Mesothelial cell of epicardium (in vitro differentiated cells): Measurements from ENCODE around the gene PHACTR3. TPM values are rescaled to one million over a fixed set of nuclear protein-coding genes. Genes with fewer than 3 reads are reported as not detected.

Source experiments
- DNase-seq, 2 experiments: peaks; one replicate each; pipeline ENCODE4 v3.0.0; 2021; ENCODE audit warnings: low spot score in 2 of 2; ENCODE audit not compliant: unreplicated experiment in 2 of 2
- H3K27ac Mint-ChIP-seq: 2 replicates; pipeline ENCODE4 v1.8.0; 2021; ENCODE audit warnings: mixed read lengths
- H3K27me3 Mint-ChIP-seq: 2 replicates; pipeline ENCODE4 v1.8.0; 2021; ENCODE audit warnings: low read depth, mixed read lengths
- H3K36me3 Mint-ChIP-seq: 2 replicates; pipeline ENCODE4 v1.8.0; 2021; ENCODE audit warnings: mixed read lengths
- H3K4me1 Mint-ChIP-seq: 2 replicates; pipeline ENCODE4 v1.8.0; 2021; ENCODE audit warnings: mixed read lengths
- H3K4me3 Mint-ChIP-seq: 2 replicates; pipeline ENCODE4 v1.8.0; 2021; ENCODE audit warnings: mild to moderate bottlenecking, moderate library complexity, mixed read lengths
- H3K9me3 Mint-ChIP-seq: 2 replicates; pipeline ENCODE4 v1.8.0; 2021; ENCODE audit warnings: mixed read lengths
- total RNA-seq: library from RNA; stranded (reverse); gene quantifications from 3 replicates; pipeline ENCODE4 v1.2.1, GENCODE V29; 2021
- TF ChIP-seq, protein P1 (sequence below): fragments of 200-600 bp; sonication (generic); IDR thresholded peaks from one replicate; pipeline ENCODE4 v1.5.0; 2021; ENCODE audit warnings: antibody characterized with exemption; ENCODE audit not compliant: unreplicated experiment

PHACTR3 gene
- total RNA-seq, 1 donor from 2014 or later: 0.16 TPM

DNA sequence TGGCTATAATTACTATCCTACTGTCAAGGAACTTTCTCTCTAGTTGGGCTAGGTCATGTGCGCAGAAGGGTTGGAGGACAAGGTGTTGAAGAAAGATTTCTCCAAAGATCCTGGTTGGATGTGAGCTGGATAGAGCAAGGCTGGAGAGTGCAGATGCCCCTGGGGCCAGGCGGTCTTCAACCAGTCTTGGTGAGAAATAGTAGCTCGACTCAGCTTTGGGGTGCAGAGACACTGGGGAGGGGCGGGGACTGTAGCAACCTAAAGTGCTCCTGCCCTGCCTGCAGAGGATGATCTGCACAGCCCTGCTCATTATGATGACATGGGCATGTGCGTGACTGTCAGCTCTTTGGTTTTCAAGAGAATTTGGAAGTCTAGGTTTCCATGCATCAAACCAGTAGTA, 35.9 kb downstream of the PHACTR3 start:
- no peaks in the 10 kb centered on the region for H3K36me3 Mint-ChIP-seq
- no peaks in the 10 kb centered on the region for H3K4me1 Mint-ChIP-seq
- no peaks in the 10 kb centered on the region for H3K27me3 Mint-ChIP-seq
- H3K4me3 Mint-ChIP-seq: no peak overlapping the region
- TF ChIP-seq, protein P1, sequence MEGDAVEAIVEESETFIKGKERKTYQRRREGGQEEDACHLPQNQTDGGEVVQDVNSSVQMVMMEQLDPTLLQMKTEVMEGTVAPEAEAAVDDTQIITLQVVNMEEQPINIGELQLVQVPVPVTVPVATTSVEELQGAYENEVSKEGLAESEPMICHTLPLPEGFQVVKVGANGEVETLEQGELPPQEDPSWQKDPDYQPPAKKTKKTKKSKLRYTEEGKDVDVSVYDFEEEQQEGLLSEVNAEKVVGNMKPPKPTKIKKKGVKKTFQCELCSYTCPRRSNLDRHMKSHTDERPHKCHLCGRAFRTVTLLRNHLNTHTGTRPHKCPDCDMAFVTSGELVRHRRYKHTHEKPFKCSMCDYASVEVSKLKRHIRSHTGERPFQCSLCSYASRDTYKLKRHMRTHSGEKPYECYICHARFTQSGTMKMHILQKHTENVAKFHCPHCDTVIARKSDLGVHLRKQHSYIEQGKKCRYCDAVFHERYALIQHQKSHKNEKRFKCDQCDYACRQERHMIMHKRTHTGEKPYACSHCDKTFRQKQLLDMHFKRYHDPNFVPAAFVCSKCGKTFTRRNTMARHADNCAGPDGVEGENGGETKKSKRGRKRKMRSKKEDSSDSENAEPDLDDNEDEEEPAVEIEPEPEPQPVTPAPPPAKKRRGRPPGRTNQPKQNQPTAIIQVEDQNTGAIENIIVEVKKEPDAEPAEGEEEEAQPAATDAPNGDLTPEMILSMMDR: no peak
- H3K27ac Mint-ChIP-seq: no peak overlapping the region
- no peak for DNase-seq
- H3K9me3 Mint-ChIP-seq: peaks cover 69% of the 10 kb centered on the region

DNA sequence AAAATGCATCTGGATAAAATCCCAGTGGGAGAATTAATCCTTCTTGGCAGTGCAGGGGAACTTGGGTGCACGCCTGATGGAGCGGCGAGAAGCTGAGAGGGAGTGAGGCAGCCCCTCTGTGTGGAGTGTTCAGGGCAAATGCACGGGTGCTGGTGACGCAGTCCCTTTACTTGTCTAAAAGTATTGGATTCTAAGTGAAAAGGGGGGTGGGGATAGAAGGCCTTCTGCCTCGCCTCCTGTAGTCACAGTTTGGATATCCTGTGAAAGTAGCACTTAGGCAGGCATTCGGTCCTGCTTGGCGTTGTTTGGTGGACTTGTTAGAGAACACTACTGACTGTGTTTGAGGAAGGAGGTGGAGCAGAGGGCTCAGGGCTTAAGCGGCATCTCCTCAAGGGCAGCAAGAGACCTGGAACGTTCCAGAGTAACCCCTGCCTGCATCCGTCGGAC, 39.3 kb downstream of the PHACTR3 start:
- no peaks in the 10 kb centered on the region for H3K36me3 Mint-ChIP-seq
- TF ChIP-seq, protein P1: no peak
- no peak for DNase-seq
- H3K4me1 Mint-ChIP-seq: no peaks in the 10 kb centered on the region
- H3K27me3 Mint-ChIP-seq: no peaks in the 10 kb centered on the region
- no peak overlapping the region for H3K27ac Mint-ChIP-seq
- H3K4me3 Mint-ChIP-seq: no peak overlapping the region
- H3K9me3 Mint-ChIP-seq: peaks cover 63% of the 10 kb centered on the region

DNA sequence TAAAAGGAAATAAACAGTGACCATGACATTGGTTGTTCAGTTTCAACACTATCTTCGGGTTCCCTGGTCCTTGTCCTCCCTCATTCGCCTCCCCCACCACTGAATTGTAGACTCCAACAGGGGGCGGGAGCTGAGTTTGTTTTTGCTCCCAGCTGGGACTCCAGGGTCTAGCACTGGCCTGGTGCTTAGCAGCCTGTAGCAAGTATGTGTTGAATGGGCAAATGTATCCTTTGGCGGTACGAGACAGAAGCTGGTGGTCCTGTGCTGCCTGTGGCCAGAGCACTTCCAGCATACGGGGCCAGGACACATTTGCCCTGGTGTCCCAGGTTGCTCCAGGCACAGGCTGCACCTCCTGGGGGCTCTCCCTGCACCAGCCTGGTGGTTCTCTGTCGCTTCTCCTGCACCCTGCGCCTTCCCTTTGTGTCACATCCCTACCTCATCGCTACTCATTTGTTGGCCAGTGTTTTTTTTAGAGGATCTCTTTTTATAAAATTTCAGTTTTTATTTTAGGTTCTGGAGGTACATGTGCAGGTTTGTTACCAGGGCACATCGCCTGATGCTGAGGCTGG, 40.1 kb downstream of the PHACTR3 start:
- TF ChIP-seq, protein P1: no peak
- no peaks in the 10 kb centered on the region for H3K36me3 Mint-ChIP-seq
- no peak overlapping the region for H3K27ac Mint-ChIP-seq
- H3K4me1 Mint-ChIP-seq: no peaks in the 10 kb centered on the region
- no peak for DNase-seq
- H3K4me3 Mint-ChIP-seq: no peak overlapping the region
- H3K9me3 Mint-ChIP-seq: peaks cover 60% of the 10 kb centered on the region
- H3K27me3 Mint-ChIP-seq: no peaks in the 10 kb centered on the region

DNA sequence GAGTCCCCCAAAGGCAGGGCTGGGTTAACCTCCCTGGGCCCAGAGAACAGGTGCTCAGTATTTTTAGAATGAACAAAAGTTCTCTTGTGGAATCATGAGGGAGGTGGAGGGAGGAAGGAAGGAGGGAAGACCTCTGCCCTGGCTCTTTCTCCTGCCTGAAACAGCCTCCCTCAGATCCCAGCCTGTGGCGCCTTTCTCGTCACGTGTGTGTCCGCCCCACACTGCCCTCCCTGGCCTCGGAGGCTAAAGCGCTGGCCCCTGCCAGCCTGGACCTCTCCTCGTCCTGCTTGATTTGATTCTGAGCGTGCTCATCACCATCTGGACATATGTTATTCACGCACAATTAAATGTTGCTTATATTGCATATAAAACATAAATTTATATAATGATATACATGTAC, 40.9 kb downstream of the PHACTR3 start:
- peaks cover 55% of the 10 kb centered on the region for H3K9me3 Mint-ChIP-seq
- no peaks in the 10 kb centered on the region for H3K4me1 Mint-ChIP-seq
- DNase-seq: no peak
- TF ChIP-seq, protein P1: no peak
- H3K27me3 Mint-ChIP-seq: no peaks in the 10 kb centered on the region
- no peak overlapping the region for H3K27ac Mint-ChIP-seq
- no peak overlapping the region for H3K4me3 Mint-ChIP-seq
- H3K36me3 Mint-ChIP-seq: no peaks in the 10 kb centered on the region

DNA sequence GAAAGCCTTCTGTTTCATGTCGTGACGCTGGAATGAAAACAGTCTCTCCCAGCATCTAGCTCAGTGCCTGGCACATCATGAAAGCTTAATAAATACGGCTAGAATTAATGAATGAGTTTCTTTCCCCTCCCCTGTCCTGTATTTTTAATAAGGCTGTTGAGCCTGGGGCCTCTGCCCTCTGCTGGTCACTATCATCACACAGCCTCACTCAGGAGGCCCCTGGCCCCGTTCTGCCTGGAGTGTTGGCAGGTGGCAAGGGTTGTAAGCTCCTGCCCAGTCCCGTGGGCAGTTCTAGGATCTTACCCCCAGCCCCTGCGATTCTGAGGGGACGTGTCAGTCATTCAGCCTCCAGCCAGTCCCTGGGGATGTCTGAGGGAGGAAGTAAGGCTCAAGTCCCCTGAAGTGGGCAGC, 41.4 kb downstream of the PHACTR3 start:
- TF ChIP-seq, protein P1: no peak
- no peak for DNase-seq
- Mint-ChIP-seq H3K27me3 (no peaks in the 10 kb centered on the region), H3K4me1 (no peaks in the 10 kb centered on the region), H3K36me3 (no peaks in the 10 kb centered on the region), H3K27ac (no peak overlapping the region), H3K9me3 (peaks cover 57% of the 10 kb centered on the region), H3K4me3 (no peak overlapping the region)

DNA sequence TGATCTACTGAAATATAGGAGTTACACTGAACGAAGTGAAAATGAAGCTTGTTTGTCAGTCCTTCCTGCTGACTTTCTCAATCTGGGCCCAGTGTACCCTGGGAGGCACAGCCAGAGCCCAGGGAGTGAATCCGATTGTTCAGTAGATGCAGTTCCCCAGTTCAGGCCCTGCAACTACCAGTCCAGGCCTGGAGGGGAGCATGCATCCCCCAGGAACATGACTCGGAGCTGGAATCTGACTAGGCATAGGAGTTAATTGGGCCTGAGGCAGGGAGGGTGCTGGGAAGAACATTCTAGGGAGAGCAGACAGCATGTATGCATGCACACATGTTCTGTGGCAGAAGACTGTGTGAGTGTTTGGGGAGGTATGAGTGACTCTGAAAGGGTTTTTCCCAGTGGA, 42.1 kb downstream of the PHACTR3 start:
- Mint-ChIP-seq H3K9me3 (peaks cover 56% of the 10 kb centered on the region), H3K4me3 (no peak overlapping the region), H3K4me1 (no peaks in the 10 kb centered on the region), H3K27ac (no peak overlapping the region), H3K27me3 (no peaks in the 10 kb centered on the region), H3K36me3 (no peaks in the 10 kb centered on the region)
- no peak for DNase-seq
- TF ChIP-seq, protein P1: no peak
